NCI-H446 (cell line): ENCODE data around the gene C12orf75.
A peak's percentile ranks its signal among the peaks of the same experiment; 100 is the strongest.

ENCODE experiments used
- DNase-seq, 2 experiments: peaks; one replicate each; lab custom pipeline; 2025; lab: John Stamatoyannopoulos, UW

The C12orf75 gene

GRCh38 chr12:105418821-105419291 is 88.4 kb downstream of the C12orf75 start:
- DNase-seq = no peak

GRCh38 chr12:105419606-105420005 is 89.1 kb downstream of the C12orf75 start:
- peak in 1 of 2 experiments; percentile 6 for DNase-seq

GRCh38 chr12:105420046-105420445 is 89.6 kb downstream of the C12orf75 start:
- no peak for DNase-seq

- DNase-seq = peak; percentile 34 to 80
Observed at GRCh38 chr12:105420659-105421240, 90.3 kb downstream of the C12orf75 start.
